ENCODE measurements around the gene SEMA3D.

SEMA3D gene

GRCh38 chr7:85186521-85187241 is at the start of gene SEMA3D:
Gene SEMA3D (minus strand): TSS chr7:85187056. CDS start chr7:85121891, 65,165 bp downstream.
- peak; percentile 48 for DNase-seq

GRCh38 chr7:85234730-85235129 is 47.9 kb upstream of the SEMA3D start:
- DNase-seq = no peak

GRCh38 chr7:85232068-85232467 is 45.2 kb upstream of the SEMA3D start:
- DNase-seq = no peak

GRCh38 chr7:85230623-85231022 is 43.8 kb upstream of the SEMA3D start:
- no peak for DNase-seq

GRCh38 chr7:85229544-85229943 is 42.7 kb upstream of the SEMA3D start:
- DNase-seq = no peak

GRCh38 chr7:85226361-85227085 is 39.7 kb upstream of the SEMA3D start:
- DNase-seq = no peak

- DNase-seq = no peak
These were observed 37.3 kb upstream of the SEMA3D start for GRCh38 chr7:85224171-85224570.

GRCh38 chr7:85222522-85222921 is 35.7 kb upstream of the SEMA3D start:
- DNase-seq = no peak

GRCh38 chr7:85221796-85222195 is 34.9 kb upstream of the SEMA3D start:
- DNase-seq = no peak

GRCh38 chr7:85220651-85221050 is 33.8 kb upstream of the SEMA3D start:
- DNase-seq = no peak

GRCh38 chr7:85220023-85220422 is 33.2 kb upstream of the SEMA3D start:
- no peak for DNase-seq

- no peak for DNase-seq
These were observed 30.2 kb upstream of the SEMA3D start for GRCh38 chr7:85217085-85217484.

GRCh38 chr7:85215098-85215497 is 28.2 kb upstream of the SEMA3D start:
- DNase-seq = no peak

GRCh38 chr7:85213500-85213899 is 26.6 kb upstream of the SEMA3D start:
- no peak for DNase-seq

GRCh38 chr7:85205754-85206153 is 18.9 kb upstream of the SEMA3D start:
- no peak for DNase-seq

- no peak for DNase-seq
These were observed 17.6 kb upstream of the SEMA3D start for GRCh38 chr7:85204496-85204895.

GRCh38 chr7:85204061-85204460 is 17.2 kb upstream of the SEMA3D start:
- DNase-seq = no peak

GRCh38 chr7:85201209-85201608 is 14.4 kb upstream of the SEMA3D start:
- DNase-seq = no peak

- DNase-seq = no peak
These were observed 9.8 kb upstream of the SEMA3D start for GRCh38 chr7:85196696-85197095.

GRCh38 chr7:85191383-85191782 is 4.5 kb upstream of the SEMA3D start:
- DNase-seq = no peak

- DNase-seq = no peak
These were observed 754 bp downstream of the SEMA3D start for GRCh38 chr7:85186083-85186520.

- no peak for DNase-seq
These were observed 1.3 kb downstream of the SEMA3D start for GRCh38 chr7:85185424-85186082.

- DNase-seq = no peak
These were observed 2.0 kb downstream of the SEMA3D start for GRCh38 chr7:85184599-85185423.
